OCI-M2 (cell line): Measurements from ENCODE around the gene NTF3.
"Not testable (repeated sequence)": the region's sequence is repeated elsewhere in the genome, so short reads cannot be mapped to it uniquely, and the experiment has no call there.

Experiments
- DNase-seq: peaks from one replicate; lab custom pipeline; 2025; ENCODE audit not compliant: unreplicated experiment; lab: John Stamatoyannopoulos, UW

NTF3 gene

GRCh38 chr12:5524769-5525436, 93.0 kb downstream of the NTF3 start:
- no peak for DNase-seq

GRCh38 chr12:5525783-5526367, 94.0 kb downstream of the NTF3 start:
- DNase-seq, result no peak

DNA sequence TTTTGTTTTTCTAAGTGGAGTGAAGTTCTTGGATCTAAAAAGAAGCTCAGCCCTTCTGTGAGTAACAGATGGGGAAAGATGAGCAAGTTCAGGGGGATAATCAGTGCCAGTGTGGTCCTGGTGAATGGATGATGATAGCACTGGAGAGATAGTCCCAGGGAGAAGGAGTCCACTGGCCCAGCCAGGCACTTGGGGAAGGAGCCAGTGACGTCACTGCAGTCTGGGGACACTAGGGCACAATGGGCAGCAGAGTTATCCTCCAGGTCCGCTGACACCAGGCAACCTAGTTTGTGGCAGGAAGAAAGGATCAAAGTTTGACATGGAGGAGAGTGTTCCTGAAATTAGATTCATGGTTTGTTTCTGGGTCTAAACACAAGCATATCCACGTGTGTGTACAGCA, 101.5 kb downstream of the NTF3 start:
- no peak for DNase-seq

DNA sequence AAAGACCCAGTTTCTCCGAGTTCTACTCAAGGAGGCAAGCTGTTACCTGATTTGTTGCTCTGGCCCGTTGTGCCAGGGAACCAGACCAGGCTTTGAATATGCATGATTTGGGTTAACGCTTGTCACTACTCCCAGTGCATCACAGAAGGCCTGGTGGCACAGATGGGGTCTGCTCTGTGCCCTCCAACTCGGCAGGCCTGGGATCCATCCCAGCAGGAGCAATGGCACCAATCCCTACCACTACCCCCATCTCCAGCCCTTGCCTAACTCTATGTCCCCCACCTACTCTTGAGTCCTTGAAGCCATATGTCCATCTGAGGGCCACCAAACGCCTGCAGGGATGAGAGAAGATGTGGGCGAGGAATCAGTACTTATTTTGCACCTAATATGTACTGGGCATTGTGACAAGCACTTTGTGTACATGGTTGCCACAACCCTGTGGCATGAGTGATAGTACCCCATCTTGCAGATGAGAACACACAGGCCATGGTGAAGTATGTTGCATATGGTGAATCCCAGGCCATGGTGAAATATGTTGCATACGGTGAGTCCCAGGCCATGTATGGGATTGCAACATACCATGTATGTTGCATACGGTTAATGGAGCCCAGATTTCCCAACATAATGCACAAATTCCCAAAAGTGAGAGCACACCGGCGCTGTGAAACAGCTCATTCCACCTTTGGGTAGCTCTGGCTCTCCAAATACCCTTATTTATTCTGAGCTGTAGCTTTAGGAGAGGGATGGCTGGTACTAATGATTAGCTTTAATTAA, 102.7 kb downstream of the NTF3 start:
- DNase-seq, result no peak

DNA sequence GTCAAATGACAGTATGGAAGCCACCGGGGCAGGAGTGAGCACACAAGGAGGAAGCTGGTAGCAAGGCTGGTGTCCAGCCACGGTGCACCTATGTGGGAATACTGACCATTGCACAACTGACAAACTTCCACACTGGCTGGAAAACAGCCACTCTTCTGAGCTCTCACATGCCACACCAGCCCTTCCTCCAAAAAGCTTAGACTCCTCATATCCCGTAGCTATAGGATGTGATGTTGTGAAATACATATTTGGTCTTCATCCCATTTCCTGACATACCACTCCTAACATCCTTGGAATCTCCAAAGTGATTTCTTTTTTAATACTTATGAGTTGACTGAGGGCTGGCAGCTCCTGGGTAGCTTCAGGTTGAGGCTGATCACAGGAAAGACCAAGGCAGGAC, 103.6 kb downstream of the NTF3 start:
- no peak for DNase-seq

GRCh38 chr12:5537026-5537615, 105.2 kb downstream of the NTF3 start:
- not testable (repeated sequence) for DNase-seq

DNA sequence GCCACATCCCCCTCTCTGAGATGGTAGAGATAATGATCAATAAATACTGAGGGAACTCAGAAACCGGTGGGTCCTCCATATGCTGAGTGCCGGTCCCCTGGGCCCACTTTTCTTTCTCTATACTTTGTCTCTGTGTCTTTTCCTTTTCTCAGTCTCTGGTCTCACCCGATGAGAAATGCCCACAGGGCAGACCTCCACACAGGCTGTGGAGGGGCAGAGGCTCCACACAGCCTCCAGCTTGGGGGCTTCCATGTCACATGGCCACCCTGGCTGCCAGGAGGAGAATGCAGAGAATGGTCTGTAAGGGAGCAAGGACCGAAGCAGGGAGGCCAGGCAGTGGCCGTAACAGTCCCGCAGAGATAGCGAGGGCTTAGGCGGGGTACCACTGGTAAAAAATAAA, 105.9 kb downstream of the NTF3 start:
- no peak for DNase-seq
